NB4 (cell line): ENCODE results near the gene MSI2.

Source experiments
- DNase-seq: peaks from one replicate; pipeline ENCODE4 v3.0.0; 2010; ENCODE audit warnings: low read depth
- H3K4me3 ChIP-seq: one replicate; pipeline ENCODE4 v1.5.1; 2011; ENCODE audit warnings: mild to moderate bottlenecking, low read depth, low read length, moderate library complexity
- MAX ChIP-seq: IDR thresholded peaks from 2 replicates; pipeline ENCODE4 v1.6.1; 2011; ENCODE audit warnings: low read depth, low read length
- MYC ChIP-seq: IDR thresholded peaks from 2 replicates; pipeline ENCODE4 v1.6.1; 2011; ENCODE audit warnings: low read depth, low read length
- POLR2A ChIP-seq: IDR thresholded peaks from 2 replicates; pipeline ENCODE4 v1.6.1; 2011; ENCODE audit warnings: mild to moderate bottlenecking; ENCODE audit not compliant: insufficient read length; ENCODE audit errors: extremely low read depth
- TF ChIP-seq, protein P1 (sequence below): IDR thresholded peaks from one replicate; pipeline ENCODE4 v1.5.1; 2012; ENCODE audit warnings: low read depth, low read length

The MSI2 gene

DNA sequence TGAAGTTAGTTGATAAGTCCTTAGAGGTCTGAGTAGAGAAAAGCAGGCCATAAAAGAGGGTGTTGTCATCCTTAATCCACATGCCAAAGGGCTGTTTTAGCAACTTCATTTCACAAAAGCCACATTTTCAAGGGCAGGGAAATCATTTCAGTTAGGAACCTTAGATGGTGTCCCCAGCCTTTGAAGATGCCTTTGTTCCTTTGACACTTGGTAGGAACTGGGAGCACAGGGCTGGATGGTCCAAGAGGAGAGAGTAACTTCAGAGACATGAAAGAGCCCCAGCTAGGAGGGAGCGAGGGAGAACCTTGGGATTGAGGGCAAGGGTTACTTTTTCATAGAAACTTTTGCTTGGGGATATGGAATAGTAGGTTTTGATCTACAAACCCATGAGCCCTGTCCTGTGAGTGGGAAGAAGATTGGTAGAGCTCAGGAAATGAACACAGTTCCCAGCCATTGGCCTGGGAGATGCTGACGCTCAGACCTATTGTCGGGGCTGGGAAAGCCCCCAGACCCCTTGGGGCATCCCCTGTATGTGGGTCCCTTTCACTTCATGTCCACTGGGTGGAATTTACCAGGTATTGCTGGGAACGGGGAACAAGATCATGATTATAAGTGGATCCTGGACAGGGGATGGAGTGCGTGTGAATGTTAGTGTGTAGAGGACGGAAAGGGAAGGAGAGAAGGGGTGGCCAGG is 18.9 kb downstream of the MSI2 start:
- TF ChIP-seq MAX (no peak), POLR2A (no peak), MYC (no peak)
- TF ChIP-seq, protein P1, sequence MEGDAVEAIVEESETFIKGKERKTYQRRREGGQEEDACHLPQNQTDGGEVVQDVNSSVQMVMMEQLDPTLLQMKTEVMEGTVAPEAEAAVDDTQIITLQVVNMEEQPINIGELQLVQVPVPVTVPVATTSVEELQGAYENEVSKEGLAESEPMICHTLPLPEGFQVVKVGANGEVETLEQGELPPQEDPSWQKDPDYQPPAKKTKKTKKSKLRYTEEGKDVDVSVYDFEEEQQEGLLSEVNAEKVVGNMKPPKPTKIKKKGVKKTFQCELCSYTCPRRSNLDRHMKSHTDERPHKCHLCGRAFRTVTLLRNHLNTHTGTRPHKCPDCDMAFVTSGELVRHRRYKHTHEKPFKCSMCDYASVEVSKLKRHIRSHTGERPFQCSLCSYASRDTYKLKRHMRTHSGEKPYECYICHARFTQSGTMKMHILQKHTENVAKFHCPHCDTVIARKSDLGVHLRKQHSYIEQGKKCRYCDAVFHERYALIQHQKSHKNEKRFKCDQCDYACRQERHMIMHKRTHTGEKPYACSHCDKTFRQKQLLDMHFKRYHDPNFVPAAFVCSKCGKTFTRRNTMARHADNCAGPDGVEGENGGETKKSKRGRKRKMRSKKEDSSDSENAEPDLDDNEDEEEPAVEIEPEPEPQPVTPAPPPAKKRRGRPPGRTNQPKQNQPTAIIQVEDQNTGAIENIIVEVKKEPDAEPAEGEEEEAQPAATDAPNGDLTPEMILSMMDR = no peak
- DNase-seq = no peak

DNA sequence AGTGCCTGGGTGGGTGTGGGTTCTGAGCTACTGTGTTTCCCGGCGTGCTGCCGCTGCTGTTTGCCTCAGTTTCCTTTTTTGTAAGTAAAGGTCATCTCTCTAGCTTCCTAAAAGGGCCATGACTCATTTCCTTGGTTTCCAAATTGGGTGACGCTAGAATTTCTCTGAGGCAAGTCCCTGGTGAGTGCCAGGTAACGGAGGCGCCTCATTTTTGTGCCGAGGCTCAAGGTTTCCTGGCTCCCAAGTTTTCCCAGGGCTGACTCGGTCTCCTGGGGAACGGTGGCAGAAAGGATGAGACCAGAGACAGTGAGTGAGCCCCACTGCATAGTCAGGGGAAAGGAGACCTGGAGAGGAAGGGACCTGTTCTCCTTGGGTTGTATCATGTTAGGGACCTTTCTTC is 20.3 kb downstream of the MSI2 start:
- DNase-seq = no peak
- TF ChIP-seq MYC (no peak), POLR2A (no peak)
- no peak overlapping the region for H3K4me3 ChIP-seq

More for the DNA sequence above, 18.9 kb downstream of the MSI2 start:
- H3K4me3 ChIP-seq = no peak overlapping the region

GRCh38 chr17:57277923-57278604 is 21.7 kb downstream of the MSI2 start:
- TF ChIP-seq MYC (no peak), MAX (no peak), POLR2A (no peak)
- TF ChIP-seq, protein P1 = no peak
- no peak overlapping the region for H3K4me3 ChIP-seq

DNA sequence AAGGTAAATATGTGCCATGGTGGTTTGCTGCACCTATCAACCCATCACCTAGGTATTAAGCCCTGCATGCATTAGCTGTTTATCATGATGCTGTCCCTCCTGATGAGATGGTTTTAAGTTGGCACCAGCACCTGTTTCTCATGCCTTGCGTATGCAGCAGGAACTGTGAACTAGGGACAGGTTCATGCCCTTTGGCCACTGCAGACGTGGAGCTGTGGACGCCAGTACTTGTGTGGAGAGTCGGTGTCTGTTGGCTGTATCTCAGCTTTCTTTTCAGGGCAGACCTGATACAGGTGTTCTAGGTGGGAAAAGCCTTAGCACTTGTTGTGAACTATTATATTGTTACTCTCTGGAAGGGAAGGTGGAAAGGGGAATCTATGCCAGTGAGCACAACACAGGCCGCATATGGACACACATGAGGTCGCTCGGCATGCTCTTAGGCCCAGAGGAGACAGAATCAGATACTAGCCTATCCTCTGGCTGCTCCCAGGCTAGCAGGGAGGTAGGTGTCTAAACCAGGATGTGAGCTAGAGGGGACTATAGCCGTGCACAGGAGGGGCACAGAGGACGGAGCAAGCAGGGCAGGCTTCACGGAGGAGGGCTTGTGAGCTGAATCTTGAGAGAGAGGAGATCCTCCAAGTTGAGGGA is 22.5 kb downstream of the MSI2 start:
- TF ChIP-seq MAX = no peak
- no peak for TF ChIP-seq MYC
- TF ChIP-seq POLR2A = no peak
- TF ChIP-seq, protein P1 = no peak
- H3K4me3 ChIP-seq = no peak overlapping the region
- no peak for DNase-seq

More at GRCh38 chr17:57277923-57278604, 21.7 kb downstream of the MSI2 start:
- DNase-seq = no peak

- no peak for TF ChIP-seq POLR2A
- TF ChIP-seq, protein P1 = no peak
- H3K4me3 ChIP-seq = no peak overlapping the region
- no peak for DNase-seq
These were observed 23.1 kb downstream of the MSI2 start for GRCh38 chr17:57279432-57279831.

- peak; percentile 15 for DNase-seq
- H3K4me3 ChIP-seq = no peak overlapping the region
- TF ChIP-seq POLR2A (no peak), MYC (no peak), MAX (no peak)
- TF ChIP-seq, protein P1 = no peak
These were observed 25.6 kb downstream of the MSI2 start for GRCh38 chr17:57281887-57282286.
